Pancreas (tissue), 10 donors: ENCODE measurements around the gene PLEKHA5. TPM values are rescaled to one million over a fixed set of nuclear protein-coding genes. Genes with fewer than 3 reads are reported as not detected.
A peak's percentile ranks its signal among the peaks of the same experiment; 100 is the strongest.

Experiments
- ATAC-seq, 4 donors: fragments of 200-7000 bp; cut with Tn5 transposase; one replicate each; pipeline versions ENCODE4 v1.8.0 to v1.9.1; 2020; ENCODE audit warnings: mild to moderate bottlenecking in 4 of 4, moderate library complexity in 4 of 4
- DNase-seq, 6 donors: peaks; one replicate each; pipeline ENCODE4 v3.0.0-alpha.2; 2020
- FAIRE-seq: peaks from 2 replicates; lab custom pipeline; 2012; peaks lifted over from hg19 to GRCh38; lab: Jason Lieb, UNC
- H3K27ac ChIP-seq, 4 donors: fragments of 200-600 bp; sonication (generic); 1 replicate in 3 of 4; 2 replicates in 1 of 4; pipeline versions ENCODE4 v1.5.0 to v1.8.0; 2020
- H3K27me3 ChIP-seq, 4 donors: fragments of 200-600 bp; one replicate each; pipeline ENCODE4 v1.8.0; 2021
- H3K36me3 ChIP-seq, 3 donors: fragments of 200-600 bp; sonication (generic) in 1 of 3; one replicate each; pipeline versions ENCODE4 v1.5.0 to v1.8.0; 2020 to 2021
- H3K4me1 ChIP-seq, 3 donors: fragments of 200-600 bp; one replicate each; pipeline ENCODE4 v1.8.0; 2021
- H3K4me3 ChIP-seq, 4 donors: fragments of 200-600 bp; sonication (generic) in 2 of 4; one replicate each; pipeline versions ENCODE4 v1.5.0 to v1.8.0; 2020 to 2021
- H3K9me3 ChIP-seq, 4 donors: fragments of 200-600 bp; one replicate each; pipeline ENCODE4 v1.8.0; 2021
- CTCF ChIP-seq, 4 donors: fragments of 200-600 bp; sonication (generic) in 3 of 4; IDR thresholded peaks; one replicate each; pipeline versions ENCODE4 v1.5.0 to v1.8.0; 2021; ENCODE audit warnings: antibody characterized with exemption in 4 of 4
- WGBS, 2 donors: extraction: QIAGEN DNeasy Blood & Tissue Kit; methylation state at CpG; one replicate each; pipeline ENCODE4 v1.1.7; 2013; 5-methylcytosine and 5-hydroxymethylcytosine counted together
- intact Hi-C, 3 donors: fragments of 100-400 bp; cut with DNase I; formaldehyde crosslinking; loops; one replicate each; pipeline versions ENCODE4 v1.11.1 to v1.14.2; 2022
- polyA plus RNA-seq, 2 donors: library from polyadenylated mRNA; stranded (reverse); fragments of 200-250 nt; gene quantifications; one replicate each; pipeline ENCODE4 v1.2.3, GENCODE V29; 2013
- total RNA-seq, 6 donors: library from RNA; stranded (reverse); fragmentation: NEBNext Ultra II Directional in 4 of 6; extraction: Animal tissue kit (Norgen Biotek cat#: 25700) in 4 of 6; gene quantifications; one replicate each; pipeline versions ENCODE4 v1.2.1 to v1.2.4, GENCODE V29; 2021 to 2023
- donor health status: healthy with polysubstance abuse.
- donor health status: DM: no; HTN: no; CAD: no; lungs with moderate emphysema.
- donor health status: DM: no; HTN: no; CAD: no.
- donor health status: control.
- donor health status: control.
- donor health status: Bipolar disorder and iron deficiency.
- donor health status: DM: yes; HTN: yes; CAD: no.
- donor health status: DM: no; HTN: no; CAD: no.
- donor health status: DM: no; HTN: no; CAD: no.
- donor health status: DM: yes; HTN: yes; CAD: no.

PLEKHA5 gene
- total and polyA plus RNA-seq, 8 donors = 10.3 to 26.4 (median 17.5) TPM

- intact Hi-C loops = no loop called here
- no peak overlapping the region for H3K4me3 ChIP-seq
- peak in 3 of 4 donors; percentile 47 to 62 (median 59) for TF ChIP-seq CTCF (IDR thresholded peaks at IDR 0.05)
- H3K9me3 ChIP-seq = no peaks in the 10 kb centered on the region
- no peaks in the 10 kb centered on the region for H3K27me3 ChIP-seq
- DNase-seq (no peak), ATAC-seq (peak; percentile 63 to 83 (median 83)), FAIRE-seq (peak; percentile 93)
- peaks cover 0 to 15% (median 11%) of the 10 kb centered on the region in 3 donors for H3K4me1 ChIP-seq
- no peaks in the 10 kb centered on the region for H3K36me3 ChIP-seq
- 61 to 64% methylated on average over 4 of the region's 4 CpGs for WGBS, 2 donors
- no peak overlapping the region for H3K27ac ChIP-seq
Observed at GRCh38 chr12:19186722-19187661, 57.5 kb downstream of the PLEKHA5 start.

GRCh38 chr12:19189522-19189921 is 60.0 kb downstream of the PLEKHA5 start:
- WGBS, 2 donors = 53 to 81% methylated on average over 1 of the region's 1 CpG
- no peaks in the 10 kb centered on the region for H3K27me3 ChIP-seq
- no peak for ATAC-seq
- DNase-seq = no peak
- H3K9me3 ChIP-seq = no peaks in the 10 kb centered on the region
- peaks cover 5 to 15% (median 15%) of the 10 kb centered on the region in 3 donors for H3K4me1 ChIP-seq
- no peak overlapping the region for H3K4me3 ChIP-seq
- TF ChIP-seq CTCF (IDR thresholded peaks at IDR 0.05) = no peak
- no peak overlapping the region for H3K27ac ChIP-seq
- FAIRE-seq = no peak
- intact Hi-C loops = no loop called here
- H3K36me3 ChIP-seq = no peaks in the 10 kb centered on the region

- FAIRE-seq = no peak
- TF ChIP-seq CTCF (IDR thresholded peaks at IDR 0.05) = no peak
- WGBS, 2 donors = 37 to 44% methylated on average over 2 of the region's 2 CpGs
- no peaks in the 10 kb centered on the region for H3K9me3 ChIP-seq
- H3K27me3 ChIP-seq = no peaks in the 10 kb centered on the region
- peaks cover 5 to 15% (median 15%) of the 10 kb centered on the region in 3 donors for H3K4me1 ChIP-seq
- no peak for DNase-seq
- H3K27ac ChIP-seq = no peak overlapping the region
- H3K36me3 ChIP-seq = no peaks in the 10 kb centered on the region
- H3K4me3 ChIP-seq = no peak overlapping the region
- peak in 3 of 4 donors; percentile 13 to 58 (median 50) for ATAC-seq
- intact Hi-C loops = no loop called here
Observed at GRCh38 chr12:19190292-19191031, 60.9 kb downstream of the PLEKHA5 start.

GRCh38 chr12:19191089-19191488 is 61.6 kb downstream of the PLEKHA5 start:
- DNase-seq (no peak), ATAC-seq (no peak), FAIRE-seq (no peak)
- intact Hi-C loops = no loop called here
- Histone ChIP-seq H3K4me1 (peaks cover 5 to 15% (median 15%) of the 10 kb centered on the region in 3 donors), H3K36me3 (no peaks in the 10 kb centered on the region), H3K9me3 (no peaks in the 10 kb centered on the region), H3K27ac (no peak overlapping the region), H3K4me3 (no peak overlapping the region), H3K27me3 (no peaks in the 10 kb centered on the region)
- WGBS, 2 donors = 83 to 89% methylated on average over 1 of the region's 1 CpG
- no peak for TF ChIP-seq CTCF (IDR thresholded peaks at IDR 0.05)
